Body of pancreas (tissue), 4 donors: Measurements from ENCODE around the gene UBE3B. TPM values are rescaled to one million over a fixed set of nuclear protein-coding genes. Genes with fewer than 3 reads are reported as not detected.
A peak's percentile ranks its signal among the peaks of the same experiment; 100 is the strongest.

ENCODE experiments used
- ATAC-seq: fragments of 150-250 bp; one replicate; pipeline ENCODE4 v1.9.1; 2016
- DNase-seq, 4 donors: peaks; one replicate each; pipeline ENCODE4 v3.0.0-alpha.2; 2019
- H3K27ac ChIP-seq, 4 donors: fragments of 200-600 bp; sonication (generic); 1 replicate in 3 of 4; 2 replicates in 1 of 4; pipeline versions ENCODE4 v1.5.1 to v1.6.1; 2016 to 2019; ENCODE audit warnings: mild to moderate bottlenecking in 1 of 4, mixed read lengths in 1 of 4, moderate library complexity in 1 of 4
- H3K27me3 ChIP-seq, 2 donors: fragments of 200-600 bp; sonication (generic); one replicate each; pipeline ENCODE4 v1.6.0; 2016; ENCODE audit warnings: mild to moderate bottlenecking in 1 of 2
- H3K36me3 ChIP-seq, 2 donors: fragments of 200-600 bp; sonication (generic); replicated peaks in 1 of 2; 2 replicates each; pipeline ENCODE4 v1.5.1; 2016; ENCODE audit warnings: low read depth in 2 of 2; ENCODE audit not compliant: insufficient read depth in 1 of 2
- H3K4me1 ChIP-seq: fragments of 200-600 bp; sonication (generic); one replicate; pipeline ENCODE4 v1.6.0; 2016
- H3K4me3 ChIP-seq, 2 donors: fragments of 200-600 bp; sonication (generic); 1 replicate in 1 of 2; 2 replicates in 1 of 2; pipeline ENCODE4 v1.5.1; 2016 to 2019
- H3K9me3 ChIP-seq, 3 donors: fragments of 200-600 bp; sonication (generic); 1 replicate in 2 of 3; 2 replicates in 1 of 3; pipeline ENCODE4 v1.5.1; 2016
- POLR2A ChIP-seq, 3 donors: fragments of 450-650 bp; IDR thresholded peaks; one replicate each; pipeline ENCODE4 v1.6.1; 2016; ENCODE audit warnings: antibody characterized with exemption in 3 of 3, mild to moderate bottlenecking in 2 of 3
- WGBS, 2 donors: methylation state at CpG; one replicate each; pipeline ENCODE4 v1.1.5; 2017; 5-methylcytosine and 5-hydroxymethylcytosine counted together
- intact Hi-C: fragments of 100-400 bp; cut with DNase I; formaldehyde crosslinking; loops from one replicate; pipeline ENCODE4 v1.15.1; 2023
- total RNA-seq, 2 donors: library from RNA; depleted of rRNA; stranded (reverse); fragments of >200 nt; gene quantifications; one replicate each; pipeline ENCODE4 v1.1.0, GENCODE V29; 2016
- TF ChIP-seq, protein P1 (sequence below), 7 experiments: fragments of 450-650 bp in 4 of 7; fragments of 200-600 bp in 3 of 7; sonication (generic) in 3 of 7; IDR thresholded peaks; one replicate each; pipeline ENCODE4 v1.5.1; 2016 to 2019; ENCODE audit warnings: antibody characterized with exemption in 7 of 7

The UBE3B gene
- total RNA-seq, 2 donors from 2014 or later = 18.9 to 33.9 TPM

DNA sequence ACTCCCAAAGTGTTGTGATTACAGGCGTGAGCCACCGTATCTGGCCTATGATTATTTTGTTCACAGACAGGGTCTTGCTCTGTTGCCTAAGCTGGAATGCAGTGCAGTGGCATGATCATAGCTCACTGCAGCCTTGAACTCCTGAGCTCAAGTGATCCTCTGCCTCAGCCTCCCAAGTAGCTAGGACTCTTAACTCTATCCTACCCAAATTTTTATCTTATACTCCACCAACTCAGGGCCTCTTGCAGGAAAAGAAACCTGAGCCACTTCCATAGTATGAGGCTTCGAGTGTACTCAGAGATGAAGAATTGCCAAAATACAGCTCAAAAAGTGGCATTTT is 95.0 kb downstream of the UBE3B start:
- no peak for DNase-seq
- Histone ChIP-seq H3K27ac (peak overlapping the region in 2 of 4 donors; percentile 90 to 92), H3K27me3 (no peaks in the 10 kb centered on the region), H3K4me3 (peak overlapping the region in 1 of 2 donors; percentile 17), H3K36me3 (peaks cover 0 to 3% of the 10 kb centered on the region in 2 donors), H3K4me1 (peaks cover 31% of the 10 kb centered on the region), H3K9me3 (no peaks in the 10 kb centered on the region)
- TF ChIP-seq POLR2A (IDR thresholded peaks at IDR 0.05) = no peak
- TF ChIP-seq, protein P1, sequence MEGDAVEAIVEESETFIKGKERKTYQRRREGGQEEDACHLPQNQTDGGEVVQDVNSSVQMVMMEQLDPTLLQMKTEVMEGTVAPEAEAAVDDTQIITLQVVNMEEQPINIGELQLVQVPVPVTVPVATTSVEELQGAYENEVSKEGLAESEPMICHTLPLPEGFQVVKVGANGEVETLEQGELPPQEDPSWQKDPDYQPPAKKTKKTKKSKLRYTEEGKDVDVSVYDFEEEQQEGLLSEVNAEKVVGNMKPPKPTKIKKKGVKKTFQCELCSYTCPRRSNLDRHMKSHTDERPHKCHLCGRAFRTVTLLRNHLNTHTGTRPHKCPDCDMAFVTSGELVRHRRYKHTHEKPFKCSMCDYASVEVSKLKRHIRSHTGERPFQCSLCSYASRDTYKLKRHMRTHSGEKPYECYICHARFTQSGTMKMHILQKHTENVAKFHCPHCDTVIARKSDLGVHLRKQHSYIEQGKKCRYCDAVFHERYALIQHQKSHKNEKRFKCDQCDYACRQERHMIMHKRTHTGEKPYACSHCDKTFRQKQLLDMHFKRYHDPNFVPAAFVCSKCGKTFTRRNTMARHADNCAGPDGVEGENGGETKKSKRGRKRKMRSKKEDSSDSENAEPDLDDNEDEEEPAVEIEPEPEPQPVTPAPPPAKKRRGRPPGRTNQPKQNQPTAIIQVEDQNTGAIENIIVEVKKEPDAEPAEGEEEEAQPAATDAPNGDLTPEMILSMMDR (IDR thresholded peaks at IDR 0.05) = no peak
- no peak for ATAC-seq
- WGBS, 2 donors = 29 to 47% methylated on average over 3 of the region's 3 CpGs
- intact Hi-C loops = loop anchor here (10.0 kb wide), 1 partner anchor 282 kb away; no protein-coding TSS in a partner anchor

DNA sequence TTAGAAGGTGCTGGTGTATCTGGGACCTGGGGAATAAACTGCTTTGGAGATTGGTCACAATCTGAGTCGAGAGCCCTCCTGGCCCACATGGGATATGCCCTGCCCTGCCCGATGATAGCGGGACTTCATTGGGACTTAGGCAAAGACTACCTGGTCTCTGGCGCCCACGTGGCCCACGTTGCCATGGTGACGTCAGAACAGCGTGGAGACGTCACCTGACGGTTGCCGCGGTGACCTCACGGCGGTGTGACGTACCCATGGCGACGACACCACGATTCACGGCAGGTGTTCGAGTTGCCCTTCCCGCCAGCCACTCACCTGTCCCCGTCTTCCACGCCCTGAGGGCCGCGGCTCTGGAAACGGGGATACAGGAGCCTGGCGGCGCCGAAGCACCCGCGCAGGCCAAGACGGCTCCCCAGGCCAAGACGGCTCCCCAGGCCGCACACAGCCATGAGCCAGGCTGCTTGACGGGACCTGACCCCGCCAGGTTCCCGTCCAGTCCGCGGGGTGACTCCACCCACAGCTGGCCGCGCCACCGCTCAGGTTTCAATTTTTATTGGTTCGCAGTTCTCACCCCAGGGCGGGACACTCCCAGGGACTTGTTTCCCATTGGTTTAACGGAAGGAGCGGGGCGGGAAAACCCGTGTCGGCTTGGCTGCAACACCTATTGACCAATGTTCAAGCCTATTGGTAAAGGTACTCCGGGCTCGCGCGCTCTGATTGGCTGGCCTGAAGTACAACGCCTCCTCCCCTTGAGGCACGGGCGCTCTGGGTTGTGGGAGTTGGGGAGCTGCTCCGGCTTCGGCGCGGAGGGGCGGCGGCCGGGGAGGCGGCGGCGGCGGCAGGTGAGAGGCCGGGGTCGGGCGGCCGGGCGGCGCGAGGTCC is 95.8 kb downstream of the UBE3B start, which contains the start of the genes MMAB and MVK:
Gene MMAB, minus strand, starts transcription at position 476 of the 885 bp plus-strand sequence. Its CDS starts 24 bp downstream, at position 452.
Gene MVK, plus strand, starts transcription at position 766 of the 885 bp plus-strand sequence. CDS start 1,029 bp downstream, outside the sequence.
- TF ChIP-seq, protein P1 (IDR thresholded peaks at IDR 0.05) = peak in 3 of 7 experiments; percentile 13 to 22 (median 16)
- peak; percentile 12 to 88 (median 85) for TF ChIP-seq POLR2A (IDR thresholded peaks at IDR 0.05)
- intact Hi-C loops = loop anchor here (10.0 kb wide), 1 partner anchor 282 kb away; no protein-coding TSS in a partner anchor
- peaks cover 31% of the 10 kb centered on the region for H3K4me1 ChIP-seq
- no peaks in the 10 kb centered on the region for H3K9me3 ChIP-seq
- DNase-seq = peak; percentile 99 to 100 (median 100)
- peak; percentile 99 for ATAC-seq
- no peaks in the 10 kb centered on the region for H3K27me3 ChIP-seq
- H3K36me3 ChIP-seq = peaks cover 0 to 3% of the 10 kb centered on the region in 2 donors
- peak within 1 kb of the TSS; percentile 28 to 46 for H3K4me3 ChIP-seq
- whole genome bisulfite sequencing, 2 donors = 0 to 13% methylated on average over 3 to 71 of the region's 74 CpGs
- H3K27ac ChIP-seq = peak within 1 kb of the TSS; percentile 79 to 92 (median 91)

DNA sequence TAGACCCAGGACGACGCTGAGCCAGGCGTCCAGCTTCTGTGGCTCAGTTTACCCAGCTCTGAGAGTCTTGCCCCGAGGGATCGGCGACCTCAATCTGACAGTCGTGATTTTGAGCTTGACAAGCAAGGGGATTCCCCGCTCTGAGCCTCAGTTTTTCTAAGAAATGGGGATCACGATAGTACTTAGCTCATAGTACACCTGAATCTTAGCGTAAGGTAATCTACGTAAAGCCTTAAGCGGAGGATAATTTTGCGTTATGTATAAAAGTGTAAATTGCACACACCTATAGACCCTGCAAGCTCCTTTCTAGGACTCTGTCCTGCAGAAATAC is 96.4 kb downstream of the UBE3B start:
- ATAC-seq (no peak), DNase-seq (no peak)
- TF ChIP-seq POLR2A (IDR thresholded peaks at IDR 0.05) = no peak
- TF ChIP-seq, protein P1 (IDR thresholded peaks at IDR 0.05) = no peak
- intact Hi-C loops = loop anchor here (10.0 kb wide), 1 partner anchor 281 kb away; no protein-coding TSS in a partner anchor
- H3K27ac ChIP-seq = peak overlapping the region in 3 of 4 donors; percentile 54 to 92 (median 90)
- peaks cover 0 to 2% of the 10 kb centered on the region in 2 donors for H3K36me3 ChIP-seq
- peaks cover 31% of the 10 kb centered on the region for H3K4me1 ChIP-seq
- H3K27me3 ChIP-seq = no peaks in the 10 kb centered on the region
- WGBS, 2 donors = 0 to 5% methylated on average over 10 to 12 of the region's 13 CpGs
- no peaks in the 10 kb centered on the region for H3K9me3 ChIP-seq
- peak overlapping the region; percentile 28 to 46 for H3K4me3 ChIP-seq

DNA sequence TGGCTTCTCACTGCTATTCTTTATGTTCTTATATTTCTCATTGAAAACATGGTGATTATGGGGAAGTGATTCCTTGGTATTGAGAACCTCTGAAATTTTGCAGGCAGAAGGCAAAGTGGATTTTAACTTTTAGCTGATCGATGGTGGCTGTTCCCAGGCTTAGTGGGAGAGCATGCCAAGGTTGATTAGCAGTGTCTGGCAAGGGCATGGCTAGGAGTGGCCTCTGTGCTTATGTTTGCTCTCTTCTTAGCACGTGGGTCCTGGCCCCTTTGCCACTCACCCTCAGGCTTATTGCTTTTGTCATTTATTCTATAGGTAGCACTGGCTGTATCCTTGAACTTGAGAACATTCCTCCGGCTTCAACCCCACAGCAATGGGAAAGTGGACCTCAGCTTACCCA is 98.2 kb downstream of the UBE3B start:
- H3K36me3 ChIP-seq = peaks cover 0 to 2% of the 10 kb centered on the region in 2 donors
- no peak overlapping the region for H3K27ac ChIP-seq
- H3K4me3 ChIP-seq = no peak overlapping the region
- no peak for TF ChIP-seq POLR2A (IDR thresholded peaks at IDR 0.05)
- TF ChIP-seq, protein P1 (IDR thresholded peaks at IDR 0.05) = no peak
- H3K9me3 ChIP-seq = no peaks in the 10 kb centered on the region
- ATAC-seq (no peak), DNase-seq (no peak)
- 72 to 84% methylated on average over 3 of the region's 3 CpGs for WGBS, 2 donors
- peaks cover 31% of the 10 kb centered on the region for H3K4me1 ChIP-seq
- no peaks in the 10 kb centered on the region for H3K27me3 ChIP-seq
- intact Hi-C loops = loop anchor here (10.0 kb wide), 1 partner anchor 279 kb away; no protein-coding TSS in a partner anchor
